Measurements from ENCODE around the gene ANO3. TPM values are rescaled to one million over a fixed set of nuclear protein-coding genes. Genes with fewer than 3 reads are reported as not detected.

ANO3 gene
- total RNA-seq, 1 experiment from 2014 or later: not detected

DNA sequence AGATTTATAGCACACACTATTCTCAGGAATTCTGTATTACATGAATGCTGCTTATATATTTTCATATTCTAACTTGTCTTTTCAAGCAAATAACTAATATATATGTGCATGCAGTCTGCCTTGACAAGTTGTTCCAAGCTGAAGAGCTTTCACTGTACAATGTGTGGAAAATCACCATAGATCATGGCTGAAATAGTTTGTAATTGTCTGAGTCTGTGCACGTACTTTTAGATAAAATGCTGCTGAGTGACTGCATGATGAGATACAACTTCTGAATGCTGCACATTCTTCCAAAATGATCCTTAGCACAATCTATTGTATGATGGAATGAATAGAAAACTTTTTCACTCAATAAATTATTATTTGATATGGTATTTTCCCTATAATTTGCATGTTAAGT, 331.0 kb downstream of the ANO3 start:
- H3K9ac ChIP-seq (ENCODE audit: low read length): no peak overlapping the region
- no peaks in the 10 kb centered on the region for H3K79me2 ChIP-seq (ENCODE audit: low read length)
- no TSS peak for BruUV-seq (replicated peaks)
- no peaks in the 10 kb centered on the region for H3K9me3 ChIP-seq (ENCODE audit: low read length)
- ATAC-seq (no peak), DNase-seq (no peak)
- no peaks in the 10 kb centered on the region for H4K20me1 ChIP-seq (ENCODE audit: low read length)
- H3K36me3 ChIP-seq (ENCODE audit: low read depth, low read length): no peaks in the 10 kb centered on the region
- CTCF ChIA-PET: no interaction called here
- H3K4me2 ChIP-seq (ENCODE audit: low read length): no peak overlapping the region
- TF ChIP-seq, protein P1, sequence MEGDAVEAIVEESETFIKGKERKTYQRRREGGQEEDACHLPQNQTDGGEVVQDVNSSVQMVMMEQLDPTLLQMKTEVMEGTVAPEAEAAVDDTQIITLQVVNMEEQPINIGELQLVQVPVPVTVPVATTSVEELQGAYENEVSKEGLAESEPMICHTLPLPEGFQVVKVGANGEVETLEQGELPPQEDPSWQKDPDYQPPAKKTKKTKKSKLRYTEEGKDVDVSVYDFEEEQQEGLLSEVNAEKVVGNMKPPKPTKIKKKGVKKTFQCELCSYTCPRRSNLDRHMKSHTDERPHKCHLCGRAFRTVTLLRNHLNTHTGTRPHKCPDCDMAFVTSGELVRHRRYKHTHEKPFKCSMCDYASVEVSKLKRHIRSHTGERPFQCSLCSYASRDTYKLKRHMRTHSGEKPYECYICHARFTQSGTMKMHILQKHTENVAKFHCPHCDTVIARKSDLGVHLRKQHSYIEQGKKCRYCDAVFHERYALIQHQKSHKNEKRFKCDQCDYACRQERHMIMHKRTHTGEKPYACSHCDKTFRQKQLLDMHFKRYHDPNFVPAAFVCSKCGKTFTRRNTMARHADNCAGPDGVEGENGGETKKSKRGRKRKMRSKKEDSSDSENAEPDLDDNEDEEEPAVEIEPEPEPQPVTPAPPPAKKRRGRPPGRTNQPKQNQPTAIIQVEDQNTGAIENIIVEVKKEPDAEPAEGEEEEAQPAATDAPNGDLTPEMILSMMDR (conservative IDR thresholded peaks at IDR 0.05; ENCODE audit: low read depth, low read length): no peak
- TF ChIP-seq EZH2phosphoT487 (IDR thresholded peaks at IDR 0.05; ENCODE audit: borderline replicate concordance, low read length) (no peak), EZH2 (IDR thresholded peaks at IDR 0.05; ENCODE audit: low read length, unreplicated experiment) (no peak)
- intact Hi-C loops (cut with micrococcal nuclease): no loop called here
- no peaks in the 10 kb centered on the region for H3K4me1 ChIP-seq (ENCODE audit: insufficient read depth, low read length)
- no peaks in the 10 kb centered on the region for H3K9me2 ChIP-seq (replicated peaks; ENCODE audit: low read length)
- no peaks in the 10 kb centered on the region for H3F3A ChIP-seq (ENCODE audit: low read length, unreplicated experiment)
- H3K27me3 ChIP-seq (ENCODE audit: low read length): peaks cover 10% of the 10 kb centered on the region; the same call in 1 of the 2 replicates
- no peak overlapping the region for H3K4me3 ChIP-seq (ENCODE audit: low read length)
- POLR2A ChIA-PET (ENCODE audit: unreplicated experiment): no interaction called here
- no peak overlapping the region for H3K27ac ChIP-seq (ENCODE audit: low read length)
- H2AFZ ChIP-seq (ENCODE audit: low read length): no peak overlapping the region

DNA sequence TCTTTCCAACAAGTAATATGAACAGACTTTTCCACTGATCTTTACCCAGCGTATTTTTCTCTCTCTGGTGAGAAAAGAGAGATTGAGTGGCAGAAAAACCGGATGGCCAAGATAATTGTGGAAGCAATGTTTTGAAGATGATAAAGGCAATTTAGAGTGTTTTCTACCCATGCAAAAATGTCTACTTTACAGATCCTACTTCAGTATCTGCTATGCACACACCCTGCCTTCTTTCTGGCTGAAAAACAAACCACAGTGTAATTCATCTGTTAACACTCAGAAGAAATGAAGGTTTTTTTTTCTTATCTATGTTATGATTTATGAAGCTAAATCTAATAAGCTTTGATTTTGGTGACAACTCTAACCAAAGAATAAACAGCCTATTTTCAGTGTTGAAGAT, 333.1 kb downstream of the ANO3 start:
- H3K27ac ChIP-seq (ENCODE audit: low read length): no peak overlapping the region

DNA sequence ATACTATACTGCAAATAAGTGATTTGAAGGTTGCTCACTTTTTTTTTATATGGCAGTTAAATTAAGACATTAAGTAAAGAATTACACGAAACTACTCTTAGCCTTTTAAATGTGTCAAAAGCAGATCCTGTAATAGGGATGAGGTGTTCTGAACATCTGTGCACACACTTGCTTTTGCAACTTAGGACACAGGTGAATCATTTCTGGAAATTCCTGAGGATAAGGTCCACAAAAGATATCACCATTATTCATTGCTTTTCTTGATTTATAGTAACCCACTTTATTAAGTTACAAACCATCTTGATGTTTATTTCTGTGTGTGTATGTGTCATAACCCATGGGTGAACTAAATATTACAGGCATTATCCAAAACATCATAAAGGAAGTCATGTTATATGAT, 334.0 kb downstream of the ANO3 start:
- no TSS peak for BruUV-seq (replicated peaks)

More for the DNA sequence above, 333.1 kb downstream of the ANO3 start:
- Histone ChIP-seq H3K27me3 (ENCODE audit: low read length) (peaks cover 10% of the 10 kb centered on the region; the same call in 1 of the 2 replicates), H3K36me3 (ENCODE audit: low read depth, low read length) (no peaks in the 10 kb centered on the region), H4K20me1 (ENCODE audit: low read length) (no peaks in the 10 kb centered on the region), H3K4me3 (ENCODE audit: low read length) (no peak overlapping the region), H2AFZ (ENCODE audit: low read length) (no peak overlapping the region), H3K9ac (ENCODE audit: low read length) (no peak overlapping the region), H3K9me2 (replicated peaks; ENCODE audit: low read length) (no peaks in the 10 kb centered on the region), H3K79me2 (ENCODE audit: low read length) (no peaks in the 10 kb centered on the region), H3K4me1 (ENCODE audit: insufficient read depth, low read length) (no peaks in the 10 kb centered on the region), H3F3A (ENCODE audit: low read length, unreplicated experiment) (no peaks in the 10 kb centered on the region), H3K4me2 (ENCODE audit: low read length) (no peak overlapping the region), H3K9me3 (ENCODE audit: low read length) (no peaks in the 10 kb centered on the region)
- ChIA-PET POLR2A (ENCODE audit: unreplicated experiment) (no interaction called here), CTCF (no interaction called here)
- intact Hi-C loops (cut with micrococcal nuclease): no loop called here
- no TSS peak for BruUV-seq (replicated peaks)
- DNase-seq: no peak
- no peak for TF ChIP-seq EZH2phosphoT487 (IDR thresholded peaks at IDR 0.05; ENCODE audit: borderline replicate concordance, low read length)
- TF ChIP-seq, protein P1 (conservative IDR thresholded peaks at IDR 0.05; ENCODE audit: low read depth, low read length): no peak
- TF ChIP-seq EZH2 (IDR thresholded peaks at IDR 0.05; ENCODE audit: low read length, unreplicated experiment): no peak
- no peak for ATAC-seq

More for the DNA sequence above, 334.0 kb downstream of the ANO3 start:
- Histone ChIP-seq H3K4me1 (ENCODE audit: insufficient read depth, low read length) (no peaks in the 10 kb centered on the region), H3K27me3 (ENCODE audit: low read length) (peaks cover 5% of the 10 kb centered on the region; the same call in 1 of the 2 replicates), H3K4me3 (ENCODE audit: low read length) (no peak overlapping the region), H3K9ac (ENCODE audit: low read length) (no peak overlapping the region), H3K36me3 (ENCODE audit: low read depth, low read length) (no peaks in the 10 kb centered on the region), H3F3A (ENCODE audit: low read length, unreplicated experiment) (no peaks in the 10 kb centered on the region), H3K4me2 (ENCODE audit: low read length) (no peak overlapping the region), H2AFZ (ENCODE audit: low read length) (no peak overlapping the region), H3K9me2 (replicated peaks; ENCODE audit: low read length) (no peaks in the 10 kb centered on the region), H3K27ac (ENCODE audit: low read length) (no peak overlapping the region), H3K79me2 (ENCODE audit: low read length) (no peaks in the 10 kb centered on the region), H4K20me1 (ENCODE audit: low read length) (no peaks in the 10 kb centered on the region), H3K9me3 (ENCODE audit: low read length) (no peaks in the 10 kb centered on the region)
- TF ChIP-seq, protein P1 (conservative IDR thresholded peaks at IDR 0.05; ENCODE audit: low read depth, low read length): no peak
- TF ChIP-seq EZH2 (IDR thresholded peaks at IDR 0.05; ENCODE audit: low read length, unreplicated experiment): no peak
- TF ChIP-seq EZH2phosphoT487 (IDR thresholded peaks at IDR 0.05; ENCODE audit: borderline replicate concordance, low read length): no peak
- ATAC-seq (no peak), DNase-seq (no peak)
- intact Hi-C loops (cut with micrococcal nuclease): no loop called here
- ChIA-PET CTCF (no interaction called here), POLR2A (ENCODE audit: unreplicated experiment) (no interaction called here)

All from PC-3 (cell line).